ENCODE measurements around the gene TSC1.

The TSC1 gene

DNA sequence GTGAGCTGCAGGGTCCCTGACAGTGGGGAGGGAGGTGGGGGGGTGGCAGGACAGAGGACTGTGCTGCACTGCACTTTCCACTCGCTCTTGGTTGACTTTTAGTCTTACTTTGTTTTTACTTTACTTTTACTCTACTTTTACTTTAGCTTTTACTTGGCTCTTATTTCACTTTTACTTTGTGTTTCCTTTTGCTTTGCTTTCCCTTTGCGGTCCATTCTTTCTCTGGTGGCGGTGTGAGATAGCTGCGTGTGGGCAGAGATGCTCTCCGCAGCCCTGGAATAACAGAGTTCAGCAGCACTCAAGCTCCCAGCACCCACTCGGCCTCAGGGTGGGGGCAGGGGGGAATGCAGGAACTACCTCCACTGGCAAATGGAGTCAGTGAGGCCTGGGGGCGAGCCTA is 71.0 kb downstream of the TSC1 start:
- Histone ChIP-seq H3K27ac (ENCODE audit: low read depth, low read length) (no peak overlapping the region), H3K9ac (ENCODE audit: low read length in 5 of 5) (no peak overlapping the region), H3K4me1 (ENCODE audit: control insufficient read depth in 5 of 5, insufficient read depth in 5 of 5, low read length in 5 of 5) (peaks cover 0 to 13% (median 13%) of the 10 kb centered on the region in 5 donors), H3K4me3 (ENCODE audit: low read depth in 1 of 5, low read length in 5 of 5) (no peak overlapping the region), H3K9me3 (ENCODE audit: control insufficient read depth in 5 of 5, low read length in 5 of 5) (no peaks in the 10 kb centered on the region), H3K27me3 (ENCODE audit: control insufficient read depth in 5 of 5, insufficient read depth in 4 of 5, low read length in 5 of 5) (no peaks in the 10 kb centered on the region), H3K36me3 (ENCODE audit: control insufficient read depth in 5 of 5, insufficient read depth in 5 of 5, low read length in 5 of 5) (no peaks in the 10 kb centered on the region)

GRCh38 chr9:132869266-132869665 is 75.2 kb downstream of the TSC1 start:
- Histone ChIP-seq H3K9ac (ENCODE audit: low read length in 5 of 5) (no peak overlapping the region), H3K4me3 (ENCODE audit: low read depth in 1 of 5, low read length in 5 of 5) (no peak overlapping the region), H3K27me3 (ENCODE audit: control insufficient read depth in 5 of 5, insufficient read depth in 4 of 5, low read length in 5 of 5) (no peaks in the 10 kb centered on the region)

GRCh38 chr9:132866898-132867297 is 77.5 kb downstream of the TSC1 start:
- H3K36me3 ChIP-seq (ENCODE audit: control insufficient read depth in 5 of 5, insufficient read depth in 5 of 5, low read length in 5 of 5), result no peaks in the 10 kb centered on the region
- H3K9me3 ChIP-seq (ENCODE audit: control insufficient read depth in 5 of 5, low read length in 5 of 5), result no peaks in the 10 kb centered on the region
- peaks cover 0 to 5% (median 4%) of the 10 kb centered on the region in 5 donors for H3K4me1 ChIP-seq (ENCODE audit: control insufficient read depth in 5 of 5, insufficient read depth in 5 of 5, low read length in 5 of 5)
- no peak overlapping the region for H3K27ac ChIP-seq (ENCODE audit: low read depth, low read length)
- H3K4me3 ChIP-seq (ENCODE audit: low read depth in 1 of 5, low read length in 5 of 5), result no peak overlapping the region
- no peaks in the 10 kb centered on the region for H3K27me3 ChIP-seq (ENCODE audit: control insufficient read depth in 5 of 5, insufficient read depth in 4 of 5, low read length in 5 of 5)
- no peak overlapping the region for H3K9ac ChIP-seq (ENCODE audit: low read length in 5 of 5)

More at GRCh38 chr9:132869266-132869665, 75.2 kb downstream of the TSC1 start:
- H3K27ac ChIP-seq (ENCODE audit: low read depth, low read length), result no peak overlapping the region
- no peaks in the 10 kb centered on the region for H3K36me3 ChIP-seq (ENCODE audit: control insufficient read depth in 5 of 5, insufficient read depth in 5 of 5, low read length in 5 of 5)
- peaks cover 0 to 5% (median 4%) of the 10 kb centered on the region in 5 donors for H3K4me1 ChIP-seq (ENCODE audit: control insufficient read depth in 5 of 5, insufficient read depth in 5 of 5, low read length in 5 of 5)
- H3K9me3 ChIP-seq (ENCODE audit: control insufficient read depth in 5 of 5, low read length in 5 of 5), result no peaks in the 10 kb centered on the region

DNA sequence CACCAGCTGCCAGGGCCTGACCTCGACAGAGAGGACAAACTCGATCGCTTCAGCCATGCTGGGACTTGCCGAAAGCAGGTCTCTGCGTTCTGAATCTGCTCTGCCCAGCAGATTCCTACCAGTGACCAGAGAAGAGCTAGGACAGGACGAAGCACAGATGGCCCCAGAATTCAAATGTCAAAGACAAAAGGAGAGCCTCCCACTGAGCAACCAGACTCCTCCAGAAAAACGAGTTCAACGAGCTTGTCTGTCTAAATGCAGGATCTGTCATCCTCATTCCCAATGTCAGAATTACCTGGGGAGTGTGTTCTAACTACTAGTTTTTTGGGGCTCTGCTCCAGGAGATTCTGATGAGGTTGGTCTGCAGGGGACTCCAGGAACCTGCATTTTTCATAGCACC is 79.7 kb downstream of the TSC1 start:
- Histone ChIP-seq H3K4me3 (ENCODE audit: low read depth in 1 of 5, low read length in 5 of 5) (no peak overlapping the region), H3K4me1 (ENCODE audit: control insufficient read depth in 5 of 5, insufficient read depth in 5 of 5, low read length in 5 of 5) (no peaks in the 10 kb centered on the region), H3K27me3 (ENCODE audit: control insufficient read depth in 5 of 5, insufficient read depth in 4 of 5, low read length in 5 of 5) (peaks cover 0 to 6% (median 3%) of the 10 kb centered on the region in 5 donors), H3K27ac (ENCODE audit: low read depth, low read length) (no peak overlapping the region), H3K36me3 (ENCODE audit: control insufficient read depth in 5 of 5, insufficient read depth in 5 of 5, low read length in 5 of 5) (no peaks in the 10 kb centered on the region), H3K9me3 (ENCODE audit: control insufficient read depth in 5 of 5, low read length in 5 of 5) (no peaks in the 10 kb centered on the region), H3K9ac (ENCODE audit: low read length in 5 of 5) (no peak overlapping the region)

GRCh38 chr9:132864277-132864676 is 80.1 kb downstream of the TSC1 start:
- Histone ChIP-seq H3K36me3 (ENCODE audit: control insufficient read depth in 5 of 5, insufficient read depth in 5 of 5, low read length in 5 of 5) (no peaks in the 10 kb centered on the region), H3K9me3 (ENCODE audit: control insufficient read depth in 5 of 5, low read length in 5 of 5) (no peaks in the 10 kb centered on the region), H3K27me3 (ENCODE audit: control insufficient read depth in 5 of 5, insufficient read depth in 4 of 5, low read length in 5 of 5) (peaks cover 0 to 6% (median 3%) of the 10 kb centered on the region in 5 donors), H3K4me3 (ENCODE audit: low read depth in 1 of 5, low read length in 5 of 5) (no peak overlapping the region), H3K9ac (ENCODE audit: low read length in 5 of 5) (no peak overlapping the region), H3K27ac (ENCODE audit: low read depth, low read length) (no peak overlapping the region), H3K4me1 (ENCODE audit: control insufficient read depth in 5 of 5, insufficient read depth in 5 of 5, low read length in 5 of 5) (no peaks in the 10 kb centered on the region)

DNA sequence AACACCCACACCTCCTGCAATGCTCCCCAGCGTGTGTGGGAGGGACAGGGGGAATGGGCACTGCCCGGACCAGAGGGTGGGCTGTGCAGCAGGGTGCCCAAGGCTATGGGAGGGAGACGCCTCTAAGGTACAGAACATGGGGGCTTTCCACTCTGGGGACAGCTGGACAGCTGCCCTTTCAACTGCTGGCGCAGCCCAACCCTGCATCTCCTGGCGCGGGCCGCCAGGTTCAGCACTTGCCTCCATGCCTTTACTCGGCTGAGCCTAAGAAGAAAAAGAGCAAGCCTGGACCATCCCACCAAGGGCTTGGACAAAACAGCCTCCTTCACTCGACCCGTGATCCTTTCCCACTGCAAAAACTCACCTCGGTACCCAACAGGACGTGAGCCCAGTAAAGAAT is 81.3 kb downstream of the TSC1 start:
- Histone ChIP-seq H3K36me3 (ENCODE audit: control insufficient read depth in 5 of 5, insufficient read depth in 5 of 5, low read length in 5 of 5) (no peaks in the 10 kb centered on the region), H3K9me3 (ENCODE audit: control insufficient read depth in 5 of 5, low read length in 5 of 5) (no peaks in the 10 kb centered on the region), H3K4me3 (ENCODE audit: low read depth in 1 of 5, low read length in 5 of 5) (no peak overlapping the region), H3K27me3 (ENCODE audit: control insufficient read depth in 5 of 5, insufficient read depth in 4 of 5, low read length in 5 of 5) (peaks cover 0 to 8% (median 3%) of the 10 kb centered on the region in 5 donors), H3K27ac (ENCODE audit: low read depth, low read length) (no peak overlapping the region), H3K4me1 (ENCODE audit: control insufficient read depth in 5 of 5, insufficient read depth in 5 of 5, low read length in 5 of 5) (peaks cover 0 to under 1% (median 0%) of the 10 kb centered on the region in 5 donors), H3K9ac (ENCODE audit: low read length in 5 of 5) (no peak overlapping the region)

DNA sequence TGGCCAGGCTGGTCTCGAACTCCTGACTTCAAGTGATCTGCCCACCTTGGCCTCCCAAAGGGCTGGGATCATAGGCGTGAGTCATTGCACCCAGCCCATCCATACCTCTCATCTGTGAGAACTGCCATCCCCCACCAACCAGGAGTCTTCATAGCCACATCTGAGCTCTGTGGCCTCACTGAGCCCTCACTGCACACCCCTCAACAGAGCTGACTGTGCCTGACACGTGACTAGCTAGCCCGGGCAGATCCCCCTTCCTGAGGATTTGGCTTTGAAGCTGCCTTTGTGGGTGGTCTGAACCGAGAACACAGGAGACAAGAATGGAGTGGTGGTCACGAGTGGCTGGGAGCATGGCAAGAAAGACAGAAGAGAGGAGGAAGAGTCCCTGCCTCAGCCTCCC is 81.9 kb downstream of the TSC1 start:
- Histone ChIP-seq H3K9ac (ENCODE audit: low read length in 5 of 5) (no peak overlapping the region), H3K4me1 (ENCODE audit: control insufficient read depth in 5 of 5, insufficient read depth in 5 of 5, low read length in 5 of 5) (peaks cover 0 to 6% (median 3%) of the 10 kb centered on the region in 5 donors), H3K9me3 (ENCODE audit: control insufficient read depth in 5 of 5, low read length in 5 of 5) (no peaks in the 10 kb centered on the region), H3K27me3 (ENCODE audit: control insufficient read depth in 5 of 5, insufficient read depth in 4 of 5, low read length in 5 of 5) (peaks cover 0 to 8% (median 3%) of the 10 kb centered on the region in 5 donors), H3K4me3 (ENCODE audit: low read depth in 1 of 5, low read length in 5 of 5) (no peak overlapping the region), H3K27ac (ENCODE audit: low read depth, low read length) (no peak overlapping the region), H3K36me3 (ENCODE audit: control insufficient read depth in 5 of 5, insufficient read depth in 5 of 5, low read length in 5 of 5) (no peaks in the 10 kb centered on the region)

DNA sequence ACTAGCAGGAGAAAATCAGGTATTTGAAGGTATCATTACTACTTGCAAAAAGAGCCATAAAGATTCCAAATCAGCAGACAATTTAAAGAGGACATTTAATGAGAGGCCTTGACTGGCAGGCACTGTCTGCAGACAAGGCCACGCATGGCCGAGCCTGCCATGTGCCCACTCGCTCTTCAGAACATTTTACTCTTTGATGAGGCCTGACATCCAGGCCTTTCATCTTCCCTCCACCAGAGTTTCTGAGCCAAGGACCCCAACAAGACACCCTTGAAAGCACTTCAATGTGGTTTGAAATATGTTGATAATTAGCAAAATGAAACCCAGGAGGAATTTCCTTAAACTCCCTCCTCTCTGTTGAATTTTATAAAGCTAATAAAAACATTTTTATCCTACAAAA is 82.8 kb downstream of the TSC1 start:
- Histone ChIP-seq H3K27ac (ENCODE audit: low read depth, low read length) (no peak overlapping the region), H3K9ac (ENCODE audit: low read length in 5 of 5) (no peak overlapping the region), H3K36me3 (ENCODE audit: control insufficient read depth in 5 of 5, insufficient read depth in 5 of 5, low read length in 5 of 5) (no peaks in the 10 kb centered on the region), H3K4me1 (ENCODE audit: control insufficient read depth in 5 of 5, insufficient read depth in 5 of 5, low read length in 5 of 5) (peaks cover 0 to 13% (median 10%) of the 10 kb centered on the region in 5 donors), H3K4me3 (ENCODE audit: low read depth in 1 of 5, low read length in 5 of 5) (no peak overlapping the region), H3K9me3 (ENCODE audit: control insufficient read depth in 5 of 5, low read length in 5 of 5) (no peaks in the 10 kb centered on the region), H3K27me3 (ENCODE audit: control insufficient read depth in 5 of 5, insufficient read depth in 4 of 5, low read length in 5 of 5) (peaks cover 0 to 8% (median 3%) of the 10 kb centered on the region in 5 donors)

DNA sequence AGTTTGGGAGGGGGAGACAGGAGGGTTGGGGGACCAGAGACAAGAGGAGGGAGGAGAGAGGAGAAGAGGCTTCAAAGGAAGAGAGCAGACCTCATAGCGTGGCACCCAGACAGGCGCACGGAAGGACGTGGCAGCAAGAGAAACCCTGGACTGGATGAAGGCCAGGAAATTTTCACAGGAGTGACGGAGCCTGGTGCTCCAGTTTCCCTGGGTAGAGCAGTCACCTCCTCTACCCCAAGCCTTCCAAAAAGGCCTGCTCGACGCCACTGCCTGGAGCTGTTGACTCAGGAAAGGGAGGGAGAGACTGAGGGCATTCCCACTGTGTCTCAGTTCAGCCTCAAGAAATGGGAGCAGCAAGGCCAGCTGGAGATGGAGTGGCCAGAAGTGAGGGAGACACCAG is 85.7 kb downstream of the TSC1 start:
- Histone ChIP-seq H3K9ac (ENCODE audit: low read length in 5 of 5) (no peak overlapping the region), H3K27ac (ENCODE audit: low read depth, low read length) (no peak overlapping the region), H3K36me3 (ENCODE audit: control insufficient read depth in 5 of 5, insufficient read depth in 5 of 5, low read length in 5 of 5) (no peaks in the 10 kb centered on the region)

GRCh38 chr9:132857616-132858342 is 86.6 kb downstream of the TSC1 start:
- H3K9ac ChIP-seq (ENCODE audit: low read length in 5 of 5), result no peak overlapping the region
- peaks cover 0 to 8% (median 3%) of the 10 kb centered on the region in 5 donors for H3K27me3 ChIP-seq (ENCODE audit: control insufficient read depth in 5 of 5, insufficient read depth in 4 of 5, low read length in 5 of 5)
- no peaks in the 10 kb centered on the region for H3K36me3 ChIP-seq (ENCODE audit: control insufficient read depth in 5 of 5, insufficient read depth in 5 of 5, low read length in 5 of 5)
- peaks cover 0 to 13% (median 10%) of the 10 kb centered on the region in 5 donors for H3K4me1 ChIP-seq (ENCODE audit: control insufficient read depth in 5 of 5, insufficient read depth in 5 of 5, low read length in 5 of 5)
- H3K9me3 ChIP-seq (ENCODE audit: control insufficient read depth in 5 of 5, low read length in 5 of 5), result no peaks in the 10 kb centered on the region
- H3K27ac ChIP-seq (ENCODE audit: low read depth, low read length), result no peak overlapping the region
- H3K4me3 ChIP-seq (ENCODE audit: low read depth in 1 of 5, low read length in 5 of 5), result no peak overlapping the region

More for the DNA sequence above, 85.7 kb downstream of the TSC1 start:
- Histone ChIP-seq H3K4me3 (ENCODE audit: low read depth in 1 of 5, low read length in 5 of 5) (no peak overlapping the region), H3K27me3 (ENCODE audit: control insufficient read depth in 5 of 5, insufficient read depth in 4 of 5, low read length in 5 of 5) (peaks cover 0 to 8% (median 3%) of the 10 kb centered on the region in 5 donors), H3K4me1 (ENCODE audit: control insufficient read depth in 5 of 5, insufficient read depth in 5 of 5, low read length in 5 of 5) (peaks cover 0 to 13% (median 10%) of the 10 kb centered on the region in 5 donors), H3K9me3 (ENCODE audit: control insufficient read depth in 5 of 5, low read length in 5 of 5) (no peaks in the 10 kb centered on the region)
